ENCODE measurements around the gene SEL1L3.

GRCh38 chr4:25803720-25804225, 59.0 kb downstream of the SEL1L3 start:
- no peak for TF ChIP-seq TAF1 (conservative IDR thresholded peaks at IDR 0.05)
- no peak for TF ChIP-seq REST (IDR thresholded peaks at IDR 0.05)
- TF ChIP-seq MAX (IDR thresholded peaks at IDR 0.05) = no peak
- no peak for TF ChIP-seq NR2F2 (IDR thresholded peaks at IDR 0.05)
- TF ChIP-seq RAD21 (IDR thresholded peaks at IDR 0.05) = no peak
- TF ChIP-seq CTCF (IDR thresholded peaks at IDR 0.05; ENCODE audit: low read depth, low read length, missing input control) = no peak
- no peak for TF ChIP-seq ZBTB33 (IDR thresholded peaks at IDR 0.05)
- TF ChIP-seq ATF3 (IDR thresholded peaks at IDR 0.05) = no peak
- no peak for TF ChIP-seq YY1 (IDR thresholded peaks at IDR 0.05)
